HepG2 (cell line): ENCODE results near the gene RUNX2.

Experiments
- KDM6A ChIP-seq: IDR thresholded peaks from 2 replicates; pipeline ENCODE4 v1.6.1; 2016; ENCODE audit warnings: low read depth
- PAF1 ChIP-seq: IDR thresholded peaks from 2 replicates; pipeline ENCODE4 v1.6.1; 2016; ENCODE audit warnings: missing genetic modification reagents, missing compliant biosample characterization
- REPIN1 ChIP-seq: sonication (generic); formaldehyde crosslinking; IDR thresholded peaks from 2 replicates; pipeline ENCODE4 v1.8.0; 2022; ENCODE audit warnings: missing genetic modification reagents, low read depth, mild to moderate bottlenecking, borderline replicate concordance
- SP4 ChIP-seq: sonication (generic); formaldehyde crosslinking; IDR thresholded peaks from 2 replicates; pipeline ENCODE4 v1.8.1; 2023; ENCODE audit warnings: mild to moderate bottlenecking, missing genetic modification reagents
- ZNF451 ChIP-seq: sonication (generic); formaldehyde crosslinking; IDR thresholded peaks from 2 replicates; pipeline ENCODE4 v1.5.0; 2020; ENCODE audit warnings: mild to moderate bottlenecking, missing genetic modification reagents
- TF ChIP-seq, protein P1 (sequence below), 2 experiments: sonication (generic) in 1 of 2; formaldehyde crosslinking in 1 of 2; IDR thresholded peaks; 2 replicates each; pipeline versions ENCODE4 v1.4.0 to v1.6.1; 2018 to 2020; ENCODE audit warnings: missing genetic modification reagents in 2 of 2, borderline replicate concordance in 1 of 2, low read depth in 1 of 2, mild to moderate bottlenecking in 1 of 2, missing biosample characterization in 1 of 2
- TF ChIP-seq, protein P2 (sequence below): sonication (generic); formaldehyde crosslinking; IDR thresholded peaks from 2 replicates; pipeline ENCODE4 v1.4.0; 2020; ENCODE audit warnings: missing genetic modification reagents, borderline replicate concordance

DNA sequence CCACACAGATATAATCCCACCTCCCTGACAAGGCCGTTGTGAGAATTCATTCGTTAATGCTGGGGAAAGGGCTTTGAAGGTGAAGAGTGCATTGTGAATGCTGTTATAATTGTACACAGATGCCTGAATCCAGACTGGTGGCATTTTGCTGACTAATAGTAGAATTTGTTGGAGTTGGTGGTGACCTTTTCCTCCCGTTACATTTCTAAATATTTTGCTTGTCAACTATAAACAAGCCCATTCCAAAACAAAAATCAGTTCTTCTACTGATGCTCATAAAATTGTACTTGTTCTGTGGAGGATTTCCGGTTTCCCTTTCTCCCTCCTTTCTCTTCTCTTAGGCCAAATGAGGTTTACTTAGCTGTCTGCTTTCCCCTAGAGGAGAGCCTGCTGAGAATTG, 302.7 kb downstream of the RUNX2 start:
- no peak for TF ChIP-seq SP4 (CRISPR knock-in tag)
- no peak for TF ChIP-seq ZNF451 (CRISPR knock-in tag)
- TF ChIP-seq, protein P1, sequence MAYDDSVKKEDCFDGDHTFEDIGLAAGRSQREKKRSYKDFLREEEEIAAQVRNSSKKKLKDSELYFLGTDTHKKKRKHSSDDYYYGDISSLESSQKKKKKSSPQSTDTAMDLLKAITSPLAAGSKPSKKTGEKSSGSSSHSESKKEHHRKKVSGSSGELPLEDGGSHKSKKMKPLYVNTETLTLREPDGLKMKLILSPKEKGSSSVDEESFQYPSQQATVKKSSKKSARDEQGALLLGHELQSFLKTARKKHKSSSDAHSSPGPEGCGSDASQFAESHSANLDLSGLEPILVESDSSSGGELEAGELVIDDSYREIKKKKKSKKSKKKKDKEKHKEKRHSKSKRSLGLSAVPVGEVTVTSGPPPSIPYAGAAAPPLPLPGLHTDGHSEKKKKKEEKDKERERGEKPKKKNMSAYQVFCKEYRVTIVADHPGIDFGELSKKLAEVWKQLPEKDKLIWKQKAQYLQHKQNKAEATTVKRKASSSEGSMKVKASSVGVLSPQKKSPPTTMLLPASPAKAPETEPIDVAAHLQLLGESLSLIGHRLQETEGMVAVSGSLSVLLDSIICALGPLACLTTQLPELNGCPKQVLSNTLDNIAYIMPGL (CRISPR knock-in tag; IDR thresholded peaks at IDR 0.05; ENCODE audit: borderline replicate concordance in 1 of 2, low read depth in 1 of 2) = no peak
- no peak for TF ChIP-seq REPIN1 (CRISPR knock-in tag)
- TF ChIP-seq PAF1 (CRISPR knock-in tag) = no peak
- no peak for TF ChIP-seq KDM6A (CRISPR knock-in tag)
- TF ChIP-seq, protein P2, sequence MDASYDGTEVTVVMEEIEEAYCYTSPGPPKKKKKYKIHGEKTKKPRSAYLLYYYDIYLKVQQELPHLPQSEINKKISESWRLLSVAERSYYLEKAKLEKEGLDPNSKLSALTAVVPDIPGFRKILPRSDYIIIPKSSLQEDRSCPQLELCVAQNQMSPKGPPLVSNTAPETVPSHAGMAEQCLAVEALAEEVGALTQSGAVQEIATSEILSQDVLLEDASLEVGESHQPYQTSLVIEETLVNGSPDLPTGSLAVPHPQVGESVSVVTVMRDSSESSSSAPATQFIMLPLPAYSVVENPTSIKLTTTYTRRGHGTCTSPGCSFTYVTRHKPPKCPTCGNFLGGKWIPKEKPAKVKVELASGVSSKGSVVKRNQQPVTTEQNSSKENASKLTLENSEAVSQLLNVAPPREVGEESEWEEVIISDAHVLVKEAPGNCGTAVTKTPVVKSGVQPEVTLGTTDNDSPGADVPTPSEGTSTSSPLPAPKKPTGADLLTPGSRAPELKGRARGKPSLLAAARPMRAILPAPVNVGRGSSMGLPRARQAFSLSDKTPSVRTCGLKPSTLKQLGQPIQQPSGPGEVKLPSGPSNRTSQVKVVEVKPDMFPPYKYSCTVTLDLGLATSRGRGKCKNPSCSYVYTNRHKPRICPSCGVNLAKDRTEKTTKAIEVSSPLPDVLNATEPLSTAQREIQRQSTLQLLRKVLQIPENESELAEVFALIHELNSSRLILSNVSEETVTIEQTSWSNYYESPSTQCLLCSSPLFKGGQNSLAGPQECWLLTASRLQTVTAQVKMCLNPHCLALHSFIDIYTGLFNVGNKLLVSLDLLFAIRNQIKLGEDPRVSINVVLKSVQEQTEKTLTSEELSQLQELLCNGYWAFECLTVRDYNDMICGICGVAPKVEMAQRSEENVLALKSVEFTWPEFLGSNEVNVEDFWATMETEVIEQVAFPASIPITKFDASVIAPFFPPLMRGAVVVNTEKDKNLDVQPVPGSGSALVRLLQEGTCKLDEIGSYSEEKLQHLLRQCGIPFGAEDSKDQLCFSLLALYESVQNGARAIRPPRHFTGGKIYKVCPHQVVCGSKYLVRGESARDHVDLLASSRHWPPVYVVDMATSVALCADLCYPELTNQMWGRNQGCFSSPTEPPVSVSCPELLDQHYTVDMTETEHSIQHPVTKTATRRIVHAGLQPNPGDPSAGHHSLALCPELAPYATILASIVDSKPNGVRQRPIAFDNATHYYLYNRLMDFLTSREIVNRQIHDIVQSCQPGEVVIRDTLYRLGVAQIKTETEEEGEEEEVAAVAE = no peak
